IPS DF 19.7 (cell line): ENCODE results near the gene SLC4A4.

Source experiments
- DNase-seq: peaks from one replicate; pipeline ENCODE4 v3.0.0-alpha.2; 2013; ENCODE audit warnings: low read depth, low spot score

SLC4A4 gene

DNA sequence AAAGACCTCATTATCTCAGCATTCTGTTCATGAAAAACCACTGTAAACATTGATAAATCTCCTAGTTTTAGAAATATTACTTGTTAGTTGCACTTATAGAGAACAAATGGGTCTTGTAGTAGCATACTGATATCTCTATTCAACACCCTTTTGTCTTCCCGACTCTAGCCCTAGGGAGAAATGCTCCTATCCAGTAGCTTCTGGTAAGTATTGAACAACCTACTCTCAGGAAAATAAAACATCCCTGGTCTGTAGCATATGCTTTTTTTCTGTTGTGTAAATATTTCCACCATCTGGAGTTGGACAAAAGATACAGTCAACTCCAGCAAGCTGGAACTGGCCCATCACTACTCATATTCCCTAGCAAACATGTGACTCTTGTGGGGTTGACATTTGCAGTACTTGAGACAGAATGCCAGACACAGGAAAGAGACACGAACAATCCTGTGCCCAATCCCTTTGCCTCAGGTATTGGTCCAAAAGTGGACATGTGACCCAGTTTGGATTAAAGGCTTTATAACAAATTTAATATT lies 256.8 kb downstream of the SLC4A4 start:
- DNase-seq: no peak

DNA sequence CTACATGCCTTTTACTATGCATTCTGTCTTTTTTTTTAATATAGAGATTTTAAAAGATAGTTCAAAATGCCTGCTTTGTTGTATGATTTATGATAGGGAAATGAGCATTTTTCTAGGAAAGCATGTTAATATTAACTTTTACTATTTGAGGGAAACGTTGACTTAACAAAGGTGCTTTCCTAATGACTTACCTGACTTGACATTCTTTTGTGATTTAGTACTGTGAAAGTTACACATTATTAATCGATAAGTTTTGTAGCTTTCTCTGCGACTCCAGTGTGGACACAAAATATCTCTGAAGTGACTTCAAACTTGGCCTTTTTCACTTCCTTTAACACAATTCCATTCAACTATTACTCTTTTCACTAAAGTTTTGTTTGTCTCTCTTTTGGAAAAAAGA lies 260.8 kb downstream of the SLC4A4 start:
- no peak for DNase-seq

DNA sequence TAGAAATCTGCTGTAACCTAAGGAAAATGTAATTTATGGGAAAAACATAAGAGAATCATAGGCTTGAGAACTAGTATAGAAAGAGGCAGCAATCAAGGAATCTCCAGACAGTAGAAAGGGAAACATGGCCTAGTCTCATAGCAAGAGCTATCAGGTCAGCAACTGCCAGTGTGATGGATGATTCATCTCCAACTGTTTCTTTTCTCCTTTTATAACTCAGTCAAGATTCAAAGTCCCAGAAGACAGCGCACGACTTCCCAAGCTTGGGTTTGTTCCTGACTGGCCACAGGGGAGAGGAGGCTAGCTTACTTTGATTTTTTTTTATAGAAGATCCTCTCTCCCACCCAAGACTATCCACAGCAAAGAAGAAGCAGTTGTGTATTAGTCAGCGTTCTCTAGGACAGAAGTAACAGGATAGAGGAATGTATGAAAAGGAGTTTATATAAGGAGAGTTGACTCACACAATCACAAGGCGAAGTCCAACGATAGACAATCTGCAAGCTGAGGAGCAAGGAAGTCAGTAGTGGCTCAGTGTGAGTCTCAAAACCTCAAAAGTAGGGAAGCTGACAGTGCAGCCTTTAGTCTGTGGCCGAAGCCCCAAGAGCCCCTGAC lies 263.6 kb downstream of the SLC4A4 start:
- no peak for DNase-seq

DNA sequence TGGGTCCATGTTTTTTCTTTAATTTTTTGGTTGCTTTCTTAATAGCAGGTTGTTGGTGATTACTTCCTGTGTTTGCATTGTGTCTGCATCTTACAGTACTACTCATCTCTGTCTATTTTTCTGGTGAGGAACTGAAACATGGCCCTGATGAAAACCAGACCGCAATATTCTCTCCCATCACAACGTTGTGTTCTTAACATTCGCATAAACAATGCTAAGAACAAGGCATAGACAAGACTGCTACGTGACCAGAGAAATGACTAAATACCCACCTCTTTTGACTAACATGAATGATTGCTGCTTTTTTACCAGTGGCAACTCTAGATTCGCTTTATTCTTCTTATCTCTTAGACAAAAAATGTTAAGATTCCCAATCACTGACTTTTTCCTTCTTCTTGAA lies 266.0 kb downstream of the SLC4A4 start:
- no peak for DNase-seq

GRCh38 chr4:71607109-71607508 lies 268.3 kb downstream of the SLC4A4 start:
- no peak for DNase-seq

DNA sequence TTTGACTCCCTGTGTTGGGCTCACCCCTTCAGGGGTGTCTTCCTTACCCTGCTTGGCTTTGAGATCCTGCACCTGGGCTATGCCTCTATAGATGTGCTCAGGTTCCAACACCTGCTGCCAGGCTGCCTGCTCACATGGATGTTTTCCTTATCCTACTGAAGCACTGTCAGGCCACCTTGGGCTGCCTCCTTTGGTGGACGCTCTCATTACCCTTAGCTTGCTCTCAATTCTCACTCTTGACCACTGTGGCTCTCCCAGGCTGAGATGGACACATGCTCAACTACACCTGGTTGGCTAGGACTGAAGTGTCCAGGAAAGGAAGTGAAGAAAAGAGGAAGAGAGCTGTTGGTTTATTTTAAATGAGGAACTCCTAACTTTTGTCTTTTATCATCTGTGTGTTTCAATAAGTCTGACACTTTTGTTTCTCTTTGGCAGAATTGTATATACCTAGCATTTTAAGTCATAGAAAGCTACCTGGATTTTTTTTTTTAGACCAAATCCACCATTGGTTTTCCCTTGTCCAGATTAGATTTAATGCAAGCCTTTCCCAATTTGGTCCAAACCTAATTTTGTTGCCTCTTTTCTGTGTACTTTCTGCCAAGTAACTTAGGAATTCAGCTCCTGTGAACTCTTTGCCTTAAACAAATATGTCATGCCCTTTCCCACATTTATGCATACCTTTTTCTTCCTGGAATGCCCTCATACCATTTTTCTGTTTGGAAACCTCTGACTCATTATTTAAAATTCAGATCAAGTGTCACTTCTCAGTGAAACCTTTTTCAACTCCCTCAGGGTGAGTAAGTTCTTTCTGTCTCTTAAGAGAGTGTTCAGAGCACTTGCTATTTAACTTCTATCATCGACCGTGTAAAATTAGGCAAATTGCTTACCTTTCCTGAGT lies 269.2 kb downstream of the SLC4A4 start:
- no peak for DNase-seq

GRCh38 chr4:71608678-71609071 lies 269.9 kb downstream of the SLC4A4 start:
- no peak for DNase-seq

- no peak for DNase-seq
These were observed 270.3 kb downstream of the SLC4A4 start for GRCh38 chr4:71609167-71609566.

DNA sequence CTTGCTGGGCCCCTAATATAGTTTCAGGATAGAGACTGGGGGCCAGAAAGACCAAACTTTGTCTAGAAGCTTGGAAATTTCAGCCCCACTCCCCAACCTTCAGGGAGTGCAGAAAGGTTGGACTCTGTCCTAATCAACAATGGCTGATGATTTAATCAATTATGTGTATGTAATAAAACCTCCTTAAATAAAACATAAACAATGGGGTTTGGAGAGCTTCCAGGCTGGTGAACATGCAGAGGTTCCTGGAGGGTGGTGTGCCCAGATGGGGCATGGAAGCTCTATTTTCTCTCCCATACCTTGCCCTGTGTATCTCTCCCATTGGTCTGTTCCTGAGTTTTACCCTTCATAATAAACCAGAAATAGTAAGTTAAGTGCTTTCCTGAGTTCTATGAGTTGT lies 270.8 kb downstream of the SLC4A4 start:
- no peak for DNase-seq

GRCh38 chr4:71614621-71615020 lies 275.8 kb downstream of the SLC4A4 start:
- DNase-seq: no peak

DNA sequence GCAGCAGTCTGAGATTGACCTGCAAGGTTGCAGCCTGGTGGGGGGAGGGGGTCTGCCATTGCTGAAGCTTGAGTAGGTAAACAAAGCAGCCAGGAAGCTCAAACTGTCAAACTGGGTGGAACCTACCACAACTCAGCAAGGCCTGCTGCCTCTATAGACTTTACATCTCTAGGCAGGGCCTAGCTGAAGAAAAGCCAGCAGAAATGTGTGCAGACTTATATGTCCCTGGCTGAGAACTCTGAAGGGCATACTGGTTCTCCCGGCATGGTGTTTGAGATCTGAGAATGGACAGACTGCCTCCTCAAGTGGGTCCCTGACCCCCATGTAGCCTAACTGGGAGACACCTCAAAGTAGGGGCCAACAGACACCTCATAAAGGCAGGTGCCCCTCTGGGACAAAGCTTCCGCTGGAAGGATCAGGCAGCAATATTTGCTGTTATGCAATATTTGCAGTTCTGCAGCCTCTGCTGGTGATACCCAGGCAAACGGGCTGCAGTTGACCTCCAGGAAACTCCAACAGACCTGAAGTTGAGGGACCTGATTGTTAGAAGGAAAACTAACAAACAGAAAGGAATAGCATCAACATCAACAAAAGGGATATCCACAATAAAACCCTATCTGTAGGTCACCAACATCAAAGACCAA lies 277.5 kb downstream of the SLC4A4 start:
- no peak for DNase-seq
